Muscle layer of colon (tissue), 2 donors: ENCODE results near the gene DCAF12L2.
"Not testable (repeated sequence)": the region's sequence is repeated elsewhere in the genome, so short reads cannot be mapped to it uniquely, and the experiment has no call there.

Source experiments
- H3K27ac ChIP-seq: one replicate; pipeline ENCODE4 v1.7.0; 2013; ENCODE audit warnings: low read depth, mild to moderate bottlenecking, low read length, moderate library complexity
- H3K27me3 ChIP-seq, 2 donors: one replicate each; pipeline ENCODE4 v1.7.0; 2013; ENCODE audit warnings: low read length in 2 of 2, mild to moderate bottlenecking in 2 of 2; ENCODE audit not compliant: insufficient read depth in 2 of 2, control insufficient read depth in 1 of 2
- H3K36me3 ChIP-seq: one replicate; pipeline ENCODE4 v1.7.0; 2013; ENCODE audit warnings: mild to moderate bottlenecking, low read length; ENCODE audit not compliant: insufficient read depth
- H3K4me1 ChIP-seq: one replicate; pipeline ENCODE4 v1.7.0; 2013; ENCODE audit warnings: mild to moderate bottlenecking, low read length; ENCODE audit not compliant: insufficient read depth
- H3K4me3 ChIP-seq, 2 donors: one replicate each; pipeline ENCODE4 v1.7.0; 2013; ENCODE audit warnings: low read length in 2 of 2, low read depth in 1 of 2, mild to moderate bottlenecking in 1 of 2, moderate library complexity in 1 of 2
- H3K9ac ChIP-seq: one replicate; pipeline ENCODE4 v1.7.0; 2013; ENCODE audit warnings: low read length
- H3K9me3 ChIP-seq: one replicate; pipeline ENCODE4 v1.7.0; 2013; ENCODE audit warnings: mild to moderate bottlenecking, low read length
- donor health status: abdominal sarcoma.
- donor health status: Adenocarcinoma of cecum.

DCAF12L2 gene

GRCh38 chrX:126165721-126166461 lies at the start of gene DCAF12L2:
Gene DCAF12L2 (minus strand): TSS chrX:126166289. CDS start chrX:126165924, 365 bp downstream.
- no peak within 1 kb of the TSS for H3K4me3 ChIP-seq

DNA sequence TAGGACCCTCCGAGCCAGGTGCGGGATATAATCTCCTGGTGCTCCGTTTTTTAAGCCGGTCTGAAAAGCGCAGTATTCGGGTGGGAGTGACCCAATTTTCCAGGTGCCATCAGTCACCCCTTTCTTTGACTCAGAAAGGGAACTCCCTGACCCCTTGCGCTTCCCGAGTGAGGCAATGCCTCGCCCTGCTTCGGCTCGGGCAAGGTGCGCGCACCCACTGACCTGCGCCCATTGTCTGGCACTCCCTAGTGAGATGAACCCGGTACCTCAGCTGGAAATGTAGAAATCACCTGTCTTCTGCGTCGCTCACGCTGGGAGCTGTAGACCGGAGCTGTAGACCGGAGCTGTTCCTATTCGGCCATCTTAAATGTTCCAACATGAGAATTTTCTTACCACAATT lies 24.8 kb upstream of the DCAF12L2 start:
- not testable (repeated sequence) for H3K27ac ChIP-seq, H3K36me3 ChIP-seq, H3K9ac ChIP-seq, H3K4me3 ChIP-seq, H3K9me3 ChIP-seq, H3K27me3 ChIP-seq, H3K4me1 ChIP-seq

More at GRCh38 chrX:126165721-126166461, at the start of gene DCAF12L2:
- H3K9ac ChIP-seq, result no peak within 1 kb of the TSS
- H3K4me1 ChIP-seq, result no peaks in the 10 kb centered on the region
- no peaks in the 10 kb centered on the region for H3K27me3 ChIP-seq
- no peaks in the 10 kb centered on the region for H3K36me3 ChIP-seq
- H3K9me3 ChIP-seq, result no peaks in the 10 kb centered on the region
- no peak within 1 kb of the TSS for H3K27ac ChIP-seq

DNA sequence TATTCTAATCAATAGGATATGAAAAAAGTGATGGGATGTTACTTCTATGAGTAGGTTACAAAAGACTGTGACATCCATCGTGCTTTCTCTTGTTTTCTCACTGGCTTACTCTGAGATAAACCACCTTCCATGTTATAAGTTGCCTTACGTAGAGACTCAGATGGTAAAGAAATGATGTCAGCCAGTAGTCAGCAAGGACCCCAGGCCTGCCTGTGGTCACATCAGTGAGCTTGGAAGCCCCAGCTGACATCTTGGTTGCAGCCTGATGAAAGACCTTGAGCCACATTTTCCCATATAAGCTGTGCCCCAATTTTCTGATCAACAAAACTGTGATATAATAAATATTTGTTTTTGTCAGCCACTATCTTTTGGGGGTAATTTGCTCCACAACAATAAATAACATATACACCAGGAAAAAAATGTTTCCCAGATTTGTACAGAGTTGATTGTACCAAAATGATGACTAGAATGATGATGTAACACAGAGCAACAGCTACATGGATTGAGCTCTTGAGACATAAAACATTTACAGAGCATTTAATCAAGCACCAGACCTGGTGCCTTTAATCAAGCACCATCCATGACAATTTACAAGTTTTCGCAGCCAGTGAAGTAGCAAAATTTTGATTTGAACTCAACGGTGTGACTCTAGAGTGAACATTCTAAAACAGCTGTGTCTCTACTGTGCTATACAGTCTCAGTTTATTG lies 11.2 kb upstream of the DCAF12L2 start:
- Histone ChIP-seq H3K9ac (no peak overlapping the region), H3K36me3 (no peaks in the 10 kb centered on the region), H3K27ac (no peak overlapping the region), H3K4me1 (no peaks in the 10 kb centered on the region), H3K9me3 (no peaks in the 10 kb centered on the region), H3K27me3 (no peaks in the 10 kb centered on the region), H3K4me3 (no peak overlapping the region)

DNA sequence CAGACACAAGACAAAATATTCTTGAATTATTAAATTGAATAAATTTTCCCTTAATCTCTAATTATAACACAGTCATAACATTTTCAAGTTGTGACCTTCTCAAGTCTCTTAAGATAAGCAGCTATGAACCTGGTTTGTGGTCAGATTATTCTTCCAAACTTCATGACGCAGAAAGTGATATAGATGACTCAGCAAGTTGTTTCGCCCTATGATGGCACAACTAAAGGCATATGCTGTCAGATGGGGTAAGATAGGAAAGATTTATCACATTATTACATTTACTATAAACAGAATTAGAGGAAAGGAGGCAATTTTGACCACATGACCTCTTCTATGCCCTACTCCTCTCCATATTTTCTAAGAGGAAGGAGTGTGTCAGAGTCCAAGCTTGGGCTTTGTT lies 4.6 kb upstream of the DCAF12L2 start:
- Histone ChIP-seq H3K9me3 (no peaks in the 10 kb centered on the region), H3K9ac (no peak overlapping the region), H3K36me3 (no peaks in the 10 kb centered on the region), H3K4me1 (no peaks in the 10 kb centered on the region), H3K4me3 (no peak overlapping the region), H3K27me3 (no peaks in the 10 kb centered on the region), H3K27ac (no peak overlapping the region)

DNA sequence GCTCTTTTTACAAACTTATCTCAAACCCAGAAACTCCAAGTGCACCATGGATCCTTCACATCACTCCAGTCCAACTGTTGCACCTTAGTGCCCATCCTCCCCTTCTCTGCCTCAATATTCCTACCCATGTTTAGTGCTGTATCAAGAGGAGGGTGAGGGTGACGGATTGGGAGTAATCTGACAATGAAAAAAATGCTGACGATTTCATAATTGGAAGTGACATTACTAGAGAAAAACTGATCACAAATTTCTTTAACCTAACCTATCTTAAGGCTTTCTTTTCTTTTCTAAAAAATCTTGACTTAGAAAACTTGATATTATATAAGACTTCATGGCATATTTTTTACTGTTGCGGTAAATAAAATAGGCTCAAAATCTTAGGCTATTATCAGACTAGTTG lies 1.5 kb upstream of the DCAF12L2 start:
- no peak overlapping the region for H3K27ac ChIP-seq
- no peaks in the 10 kb centered on the region for H3K36me3 ChIP-seq
- H3K4me1 ChIP-seq, result no peaks in the 10 kb centered on the region
- H3K9me3 ChIP-seq, result no peaks in the 10 kb centered on the region
- no peak overlapping the region for H3K9ac ChIP-seq
- no peak overlapping the region for H3K4me3 ChIP-seq
- no peaks in the 10 kb centered on the region for H3K27me3 ChIP-seq

DNA sequence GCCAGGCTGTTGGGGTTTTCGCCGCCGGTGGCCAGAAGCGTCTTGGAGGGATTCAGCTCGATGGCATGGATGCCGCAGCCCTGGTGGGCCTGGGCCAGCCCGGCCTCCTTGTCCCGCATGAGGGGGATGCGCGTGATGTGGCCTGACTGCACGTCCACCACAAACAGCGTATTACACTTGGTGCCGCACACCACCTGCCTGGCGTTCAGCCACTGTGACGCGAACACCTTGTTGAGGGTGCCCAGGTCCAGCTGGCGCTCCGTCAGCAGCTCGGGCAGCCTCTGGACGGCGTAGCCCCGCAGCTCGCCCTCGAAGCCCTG lies 728 bp downstream of the DCAF12L2 start:
- Histone ChIP-seq H3K4me3 (no peak overlapping the region), H3K9ac (no peak overlapping the region), H3K4me1 (no peaks in the 10 kb centered on the region)

DNA sequence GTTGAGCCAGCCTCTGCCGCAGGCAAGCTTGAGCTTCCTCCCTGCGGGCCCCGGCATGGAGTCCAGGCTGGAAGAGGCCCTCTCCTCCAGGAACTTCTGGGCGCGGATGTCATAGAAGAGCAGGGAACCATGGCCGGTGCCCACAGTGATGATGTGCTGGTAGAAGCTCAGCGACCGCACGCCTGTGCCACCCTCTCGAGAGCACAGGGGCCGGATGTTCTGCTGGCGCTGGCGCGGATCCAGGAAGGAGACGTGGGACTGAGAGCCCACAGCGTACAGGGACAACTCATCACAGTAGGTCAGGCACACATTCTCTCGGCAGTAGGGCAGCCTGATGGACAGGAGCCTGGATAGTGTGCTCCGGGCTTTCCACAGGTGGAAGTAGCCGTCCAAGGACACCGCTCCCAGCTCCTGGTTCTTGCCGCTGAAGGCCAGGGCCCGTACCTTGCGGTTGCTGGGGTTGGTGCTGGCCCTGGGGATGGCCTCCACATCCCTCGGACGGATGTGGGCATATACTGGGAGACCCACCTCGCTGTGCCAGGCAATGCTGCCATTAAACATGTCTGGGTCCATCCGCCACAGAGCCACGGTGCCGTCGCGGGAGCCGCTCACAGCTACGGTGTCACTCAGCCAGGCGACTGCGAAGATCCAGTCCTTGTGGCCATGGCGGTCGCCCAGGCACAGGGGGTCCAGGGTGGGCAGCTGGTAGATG lies 1.2 kb downstream of the DCAF12L2 start:
- Histone ChIP-seq H3K36me3 (no peaks in the 10 kb centered on the region), H3K27ac (no peak overlapping the region), H3K9ac (no peak overlapping the region), H3K4me1 (no peaks in the 10 kb centered on the region), H3K9me3 (no peaks in the 10 kb centered on the region), H3K4me3 (no peak overlapping the region), H3K27me3 (no peaks in the 10 kb centered on the region)

More for the DNA sequence above, 728 bp downstream of the DCAF12L2 start:
- Histone ChIP-seq H3K36me3 (no peaks in the 10 kb centered on the region), H3K9me3 (no peaks in the 10 kb centered on the region), H3K27ac (no peak overlapping the region), H3K27me3 (no peaks in the 10 kb centered on the region)

DNA sequence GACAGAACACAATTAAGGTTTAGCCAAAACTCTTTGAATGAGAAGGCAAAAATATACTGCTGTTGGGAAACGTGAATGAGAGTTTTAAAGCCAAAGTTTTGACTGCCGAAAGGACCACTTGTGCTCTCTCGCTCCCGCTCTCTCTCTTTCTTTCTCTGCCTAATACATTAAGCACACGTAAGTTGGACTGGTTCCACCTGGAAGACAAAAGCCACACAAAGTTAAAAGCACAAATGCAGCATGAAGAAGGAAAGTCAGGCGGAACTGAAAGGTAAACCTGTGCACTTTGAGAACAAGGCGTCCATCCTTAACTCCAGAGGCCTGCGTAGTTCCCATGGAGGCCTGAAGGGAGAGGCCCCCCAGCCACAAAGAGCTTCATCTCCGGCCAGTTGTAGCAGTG lies 1.9 kb downstream of the DCAF12L2 start:
- no peak overlapping the region for H3K4me3 ChIP-seq
- H3K36me3 ChIP-seq, result no peaks in the 10 kb centered on the region
- H3K9ac ChIP-seq, result no peak overlapping the region
- H3K4me1 ChIP-seq, result no peaks in the 10 kb centered on the region
- H3K27ac ChIP-seq, result no peak overlapping the region
- H3K27me3 ChIP-seq, result no peaks in the 10 kb centered on the region
- no peaks in the 10 kb centered on the region for H3K9me3 ChIP-seq

DNA sequence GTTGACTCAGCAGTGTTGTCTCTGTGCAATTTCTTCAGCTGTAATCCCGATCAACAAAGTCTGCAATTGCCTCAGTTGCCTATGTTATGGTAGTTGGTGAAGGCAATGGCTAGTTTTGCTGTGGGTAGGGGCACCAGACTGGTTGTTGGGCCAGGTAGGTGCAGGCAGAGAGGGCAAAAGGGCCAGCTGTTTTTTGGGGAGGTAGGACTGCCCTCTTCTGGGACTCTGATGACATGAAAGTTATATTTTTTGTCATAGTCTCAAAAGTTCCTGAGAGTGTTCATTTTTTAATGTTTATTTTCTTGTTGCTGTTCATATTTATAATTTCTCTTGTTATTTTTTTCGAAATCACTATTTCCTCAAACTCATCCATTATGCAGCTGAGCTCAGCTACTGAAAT lies 25.1 kb downstream of the DCAF12L2 start:
- no peaks in the 10 kb centered on the region for H3K36me3 ChIP-seq
- no peaks in the 10 kb centered on the region for H3K27me3 ChIP-seq
- no peak overlapping the region for H3K27ac ChIP-seq
- H3K9ac ChIP-seq, result no peak overlapping the region
- H3K4me1 ChIP-seq, result no peaks in the 10 kb centered on the region
- no peak overlapping the region for H3K4me3 ChIP-seq
- no peaks in the 10 kb centered on the region for H3K9me3 ChIP-seq

- no peak overlapping the region for H3K9ac ChIP-seq
- H3K36me3 ChIP-seq, result no peaks in the 10 kb centered on the region
- H3K4me3 ChIP-seq, result no peak overlapping the region
- H3K4me1 ChIP-seq, result no peaks in the 10 kb centered on the region
- H3K27ac ChIP-seq, result no peak overlapping the region
- H3K27me3 ChIP-seq, result no peaks in the 10 kb centered on the region
- H3K9me3 ChIP-seq, result no peaks in the 10 kb centered on the region
These were observed 28.2 kb downstream of the DCAF12L2 start for GRCh38 chrX:126137899-126138298.

- Histone ChIP-seq H3K27me3 (no peaks in the 10 kb centered on the region), H3K9ac (no peak overlapping the region), H3K9me3 (no peaks in the 10 kb centered on the region), H3K4me3 (no peak overlapping the region), H3K4me1 (no peaks in the 10 kb centered on the region), H3K36me3 (no peaks in the 10 kb centered on the region), H3K27ac (no peak overlapping the region)
These were observed 41.4 kb downstream of the DCAF12L2 start for GRCh38 chrX:126124721-126125120.
